IMR-90 (cell line): Measurements from ENCODE around the gene GAL3ST1. TPM values are rescaled to one million over a fixed set of nuclear protein-coding genes. Genes with fewer than 3 reads are reported as not detected.
"Not testable (repeated sequence)": the region's sequence is repeated elsewhere in the genome, so short reads cannot be mapped to it uniquely, and the experiment has no call there.

Source experiments
- ATAC-seq: fragments of 200-7000 bp; cut with Tn5 transposase; 2 replicates; pipeline ENCODE4 v1.9.1; 2020; ENCODE audit warnings: low read depth, mild to moderate bottlenecking, moderate library complexity
- BruUV-seq: library from RNA; stranded (reverse); fragments of 400-500 nt; replicated peaks from 2 replicates; lab custom pipeline; 2021; lab: Mats Ljungman, UMichigan
- CTCF ChIA-PET: fragments of 300-600 bp; formaldehyde crosslinking; extraction: SDS; loops from one replicate; lab custom pipeline; 2021; ENCODE audit warnings: antibody characterized with exemption; lab: Yijun Ruan, JAX
- POLR2A ChIA-PET: fragments of 300-600 bp; sonication (Branson Sonifier 250); formaldehyde crosslinking; loops from one replicate; lab custom pipeline; 2022; ENCODE audit warnings: antibody characterized with exemption; ENCODE audit not compliant: unreplicated experiment; lab: Charles Lee
- DNase-seq: peaks from one replicate; pipeline ENCODE4 v3.0.0; 2013
- H2AFZ ChIP-seq: replicated peaks from 2 replicates; pipeline ENCODE3; 2013; ENCODE audit warnings: low read length, mild to moderate bottlenecking; ENCODE audit not compliant: poor library complexity
- H2AK5ac ChIP-seq: 2 replicates; pipeline ENCODE4 v1.6.1; 2013; ENCODE audit warnings: low read depth, low read length, inconsistent platforms
- H2AK9ac ChIP-seq: replicated peaks from 2 replicates; pipeline ENCODE3; 2013; ENCODE audit warnings: mild to moderate bottlenecking, low read depth, low read length, moderate library complexity; ENCODE audit not compliant: poor library complexity
- H2BK120ac ChIP-seq: 2 replicates; pipeline ENCODE4 v1.6.1; 2013; ENCODE audit warnings: low read depth, low read length, inconsistent platforms
- H2BK15ac ChIP-seq: 3 replicates; pipeline ENCODE4 v1.6.1; 2013; ENCODE audit warnings: low read depth, low read length, inconsistent platforms
- H2BK20ac ChIP-seq: 2 replicates; pipeline ENCODE4 v1.6.1; 2013; ENCODE audit warnings: low read depth, mild to moderate bottlenecking, inconsistent platforms, low read length, moderate library complexity
- H2BK5ac ChIP-seq: 2 replicates; pipeline ENCODE4 v1.6.1; 2013; ENCODE audit warnings: mild to moderate bottlenecking, low read depth, low read length, inconsistent platforms; ENCODE audit not compliant: poor library complexity, severe bottlenecking
- H3K14ac ChIP-seq: replicated peaks from 2 replicates; pipeline ENCODE4 v1.6.1; 2013; ENCODE audit warnings: low read depth, low read length, inconsistent platforms
- H3K18ac ChIP-seq: 2 replicates; pipeline ENCODE4 v1.6.1; 2013; ENCODE audit warnings: low read depth, low read length, control low read depth
- H3K23ac ChIP-seq: 2 replicates; pipeline ENCODE4 v1.6.1; 2013; ENCODE audit warnings: low read depth, low read length, inconsistent platforms
- H3K27ac ChIP-seq: 2 replicates; pipeline ENCODE4 v1.5.1; 2013; ENCODE audit warnings: mild to moderate bottlenecking, control low read depth, low read length; ENCODE audit not compliant: insufficient read depth
- H3K27me3 ChIP-seq: 2 replicates; pipeline ENCODE4 v1.6.1; 2013; ENCODE audit warnings: low read length; ENCODE audit not compliant: control insufficient read depth, insufficient read depth
- H3K36me3 ChIP-seq: 2 replicates; pipeline ENCODE4 v1.6.1; 2013; ENCODE audit warnings: low read length, mixed read lengths; ENCODE audit not compliant: control insufficient read depth, insufficient read depth
- H3K4ac ChIP-seq: 2 replicates; pipeline ENCODE4 v1.6.1; 2013; ENCODE audit warnings: low read depth, low read length, inconsistent platforms
- H3K4me1 ChIP-seq: 2 replicates; pipeline ENCODE4 v1.6.1; 2013; ENCODE audit warnings: low read length, mixed read lengths; ENCODE audit not compliant: control insufficient read depth, insufficient read depth
- H3K4me2 ChIP-seq: 2 replicates; pipeline ENCODE4 v1.6.1; 2013; ENCODE audit warnings: low read depth, mild to moderate bottlenecking, control low read depth, low read length, moderate library complexity
- H3K4me3 ChIP-seq: 2 replicates; pipeline ENCODE4 v1.5.1; 2013; ENCODE audit warnings: low read depth, mild to moderate bottlenecking, control low read depth, low read length, moderate library complexity; ENCODE audit not compliant: insufficient read depth
- H3K56ac ChIP-seq: 2 replicates; pipeline ENCODE4 v1.6.1; 2013; ENCODE audit warnings: low read length, inconsistent platforms; ENCODE audit not compliant: insufficient read depth; ENCODE audit errors: extremely low read depth
- H3K79me1 ChIP-seq, 2 experiments: 2 replicates each; pipeline ENCODE4 v1.6.1; 2013; ENCODE audit warnings: low read length in 2 of 2, inconsistent platforms in 1 of 2, low read depth in 1 of 2
- H3K9ac ChIP-seq: 2 replicates; pipeline ENCODE4 v1.6.1; 2013; ENCODE audit warnings: low read depth, low read length, control low read depth
- H3K9me1 ChIP-seq: 2 replicates; pipeline ENCODE4 v1.6.1; 2013; ENCODE audit warnings: low read length, inconsistent platforms; ENCODE audit not compliant: insufficient read depth
- H3K9me3 ChIP-seq: 2 replicates; pipeline ENCODE4 v1.6.1; 2013; ENCODE audit warnings: low read length; ENCODE audit not compliant: control insufficient read depth, insufficient read depth
- H4K20me1 ChIP-seq: 2 replicates; pipeline ENCODE4 v1.6.1; 2013; ENCODE audit warnings: low read length, inconsistent platforms; ENCODE audit not compliant: insufficient read depth
- H4K5ac ChIP-seq: 2 replicates; pipeline ENCODE4 v1.6.1; 2013; ENCODE audit warnings: mild to moderate bottlenecking, low read depth, low read length, control low read depth
- H4K8ac ChIP-seq, 2 experiments: 2 replicates each; pipeline ENCODE4 v1.6.1; 2013; ENCODE audit warnings: low read depth in 2 of 2, low read length in 2 of 2, control low read depth in 1 of 2, inconsistent platforms in 1 of 2
- H4K91ac ChIP-seq: 2 replicates; pipeline ENCODE4 v1.6.1; 2013; ENCODE audit warnings: low read depth, low read length, inconsistent platforms; ENCODE audit not compliant: insufficient read depth
- BHLHE40 ChIP-seq: fragments of 150-350 bp; IDR thresholded peaks from 2 replicates; pipeline ENCODE4 v1.6.1; 2016; ENCODE audit warnings: mild to moderate bottlenecking, low read depth, low read length
- CHD1 ChIP-seq: IDR thresholded peaks from 2 replicates; pipeline ENCODE4 v1.6.1; 2012; ENCODE audit warnings: low read depth, low read length, improper control_type of control experiment
- MAZ ChIP-seq: IDR thresholded peaks from 2 replicates; pipeline ENCODE4 v1.6.1; 2012; ENCODE audit warnings: low read depth, mild to moderate bottlenecking, low read length, improper control_type of control experiment, moderate library complexity, borderline replicate concordance
- POLR2A ChIP-seq: IDR thresholded peaks from 2 replicates; pipeline ENCODE4 v1.6.1; 2012; ENCODE audit warnings: mild to moderate bottlenecking, low read depth, low read length
- WGBS, 2 experiments: methylation state at CpG; one replicate each; pipeline versions ENCODE4 v1.1.5 to v1.1.7; 2013; ENCODE audit warnings: missing lambda C conversion rate in 2 of 2; ENCODE audit not compliant: insufficient read length in 1 of 2; ENCODE audit errors: extremely low coverage in 2 of 2; 5-methylcytosine and 5-hydroxymethylcytosine counted together
- dilution Hi-C: fragments of 300-500 bp; cut with HindIII; formaldehyde crosslinking; loops from one replicate; pipeline ENCODE4 v1.14.3; 2018; ENCODE audit warnings: low sequenced_read_pairs; ENCODE audit not compliant: unreplicated experiment
- in situ Hi-C: fragments of 300-500 bp; cut with MboI; formaldehyde crosslinking; loops from 3 replicates; pipeline ENCODE4 v1.14.3; 2019; ENCODE audit warnings: low sequenced_read_pairs, inconsistent platforms, mixed read lengths
- intact Hi-C: fragments of 100-400 bp; cut with micrococcal nuclease; formaldehyde crosslinking; loops from 2 replicates; pipeline ENCODE4 v1.10.0; 2022
- polyA plus RNA-seq, 3 experiments: library from polyadenylated mRNA; depleted of rRNA; stranded (reverse); fragments of >200 nt; gene quantifications; 2 replicates each; pipeline ENCODE4 v1.2.3, GENCODE V29; 2012; ENCODE audit warnings: low replicate concordance in 1 of 3
- total RNA-seq: library from RNA; depleted of rRNA; stranded (reverse); fragments of >200 nt; gene quantifications from 2 replicates; pipeline ENCODE4 v1.2.3, GENCODE V29; 2012
- TF ChIP-seq, protein P1 (sequence below): fragments of 150-350 bp; IDR thresholded peaks from 2 replicates; pipeline ENCODE4 v1.6.1; 2016; ENCODE audit warnings: low read depth, mild to moderate bottlenecking, low read length, moderate library complexity, borderline replicate concordance

The GAL3ST1 gene
- total and polyA plus RNA-seq, 2 of the 4 experiments (the other 2 are of a cell fraction) = not detected

DNA sequence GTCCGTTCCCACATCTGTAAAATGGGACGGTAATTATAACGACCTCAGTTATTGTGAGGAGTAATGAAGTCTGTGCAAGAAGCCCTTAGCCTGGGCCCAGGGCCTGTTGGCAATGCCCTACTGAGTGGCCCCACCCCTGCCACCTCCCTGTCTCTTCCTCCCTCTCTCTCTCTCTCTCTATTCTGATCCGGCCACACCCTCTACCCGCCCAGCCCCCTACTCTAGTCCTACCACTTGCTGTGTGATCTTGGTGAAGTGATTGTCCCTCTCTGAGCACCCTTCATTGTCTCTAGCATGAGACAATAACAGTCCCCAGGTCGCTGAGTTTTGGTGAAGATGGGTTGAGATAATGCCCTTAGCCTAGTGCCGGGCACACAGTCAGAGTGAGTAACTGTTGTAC lies 20.5 kb downstream of the GAL3ST1 start (continued):
- TF ChIP-seq BHLHE40 = no peak
- TF ChIP-seq MAZ = no peak
- TF ChIP-seq, protein P1, sequence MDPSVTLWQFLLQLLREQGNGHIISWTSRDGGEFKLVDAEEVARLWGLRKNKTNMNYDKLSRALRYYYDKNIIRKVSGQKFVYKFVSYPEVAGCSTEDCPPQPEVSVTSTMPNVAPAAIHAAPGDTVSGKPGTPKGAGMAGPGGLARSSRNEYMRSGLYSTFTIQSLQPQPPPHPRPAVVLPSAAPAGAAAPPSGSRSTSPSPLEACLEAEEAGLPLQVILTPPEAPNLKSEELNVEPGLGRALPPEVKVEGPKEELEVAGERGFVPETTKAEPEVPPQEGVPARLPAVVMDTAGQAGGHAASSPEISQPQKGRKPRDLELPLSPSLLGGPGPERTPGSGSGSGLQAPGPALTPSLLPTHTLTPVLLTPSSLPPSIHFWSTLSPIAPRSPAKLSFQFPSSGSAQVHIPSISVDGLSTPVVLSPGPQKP = no peak

DNA sequence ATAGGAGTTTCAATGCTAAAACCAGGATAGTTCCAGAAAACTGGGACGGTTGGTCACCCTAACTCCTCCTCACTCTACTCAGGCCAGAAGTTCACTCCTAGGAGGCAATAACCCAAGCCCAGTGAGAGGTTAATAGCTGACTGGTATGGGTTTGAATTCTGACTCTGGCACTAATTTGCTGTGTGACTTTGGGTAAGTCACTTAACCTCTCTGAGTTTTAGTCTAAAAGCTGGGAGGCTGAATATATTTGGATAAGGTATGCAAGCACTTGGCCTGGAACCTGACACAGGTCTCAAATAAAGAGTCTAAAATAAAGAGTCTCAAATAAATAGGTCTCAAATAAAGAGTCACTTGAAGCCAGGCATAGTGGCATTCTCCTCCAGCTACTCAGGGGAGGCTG lies 21.7 kb downstream of the GAL3ST1 start:
- BruUV-seq = no TSS peak
- H3K4ac ChIP-seq = no peak overlapping the region

DNA sequence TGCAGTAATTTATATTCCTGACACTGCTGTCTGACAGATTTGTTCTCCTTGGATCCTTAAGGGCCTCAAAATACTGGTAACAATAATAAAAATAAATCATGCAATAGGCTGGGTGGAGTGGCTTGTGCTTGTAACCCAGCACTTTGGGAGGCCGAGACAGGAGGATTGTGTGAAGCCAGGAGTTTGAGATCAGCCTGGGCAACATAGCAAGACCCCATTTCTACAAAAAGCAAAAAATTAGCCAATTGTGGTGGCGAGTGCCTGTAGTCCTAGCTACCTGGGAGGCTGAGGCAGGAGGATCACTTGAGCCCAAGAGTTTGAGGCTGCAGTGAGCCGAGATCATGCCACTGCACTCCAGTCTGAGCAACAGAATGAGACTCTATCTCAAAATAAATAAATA lies 22.7 kb downstream of the GAL3ST1 start:
- H3K9me3 ChIP-seq, H4K5ac ChIP-seq, H2AK5ac ChIP-seq, H3K14ac ChIP-seq, H2AK9ac ChIP-seq, H3K9me1 ChIP-seq, H3K36me3 ChIP-seq, H3K79me1 ChIP-seq, intact Hi-C loops, H3K4me2 ChIP-seq, H3K4ac ChIP-seq, H2BK120ac ChIP-seq, H2BK20ac ChIP-seq, H3K18ac ChIP-seq, H3K4me3 ChIP-seq, H2BK15ac ChIP-seq, H4K8ac ChIP-seq, H3K56ac ChIP-seq, H3K9ac ChIP-seq, H2AFZ ChIP-seq, H2BK5ac ChIP-seq, BruUV-seq, DNase-seq, H3K23ac ChIP-seq, H4K20me1 ChIP-seq, H3K4me1 ChIP-seq, CTCF ChIA-PET, H3K27ac ChIP-seq, dilution Hi-C loops, POLR2A ChIA-PET, ATAC-seq, in situ Hi-C loops, H4K91ac ChIP-seq: not testable (repeated sequence)
- 83% methylated on average over 1 of the region's 3 CpGs; no CpG with 5 or more reads in 1 of the 2 experiments for WGBS, 2 experiments
- peaks cover 38% of the 10 kb centered on the region for H3K27me3 ChIP-seq

More for the DNA sequence above, 21.7 kb downstream of the GAL3ST1 start:
- ATAC-seq (no peak), DNase-seq (no peak)
- no peak overlapping the region for H3K18ac ChIP-seq
- no peaks in the 10 kb centered on the region for H3K4me1 ChIP-seq
- no peaks in the 10 kb centered on the region for H3K36me3 ChIP-seq
- no peak overlapping the region for H4K5ac ChIP-seq
- no peak overlapping the region for H2BK120ac ChIP-seq
- intact Hi-C loops = no loop called here
- no peak overlapping the region for H3K23ac ChIP-seq
- dilution Hi-C loops = no loop called here
- no peak for TF ChIP-seq CHD1
- no peak for TF ChIP-seq POLR2A
- no peak for TF ChIP-seq MAZ
- no peak overlapping the region for H3K4me3 ChIP-seq
- no peak overlapping the region for H3K14ac ChIP-seq
- no peak overlapping the region for H2BK15ac ChIP-seq
- WGBS, 2 experiments = no CpG with 5 or more reads among the region's 1 CpG
- no peak overlapping the region for H2AK9ac ChIP-seq
- H3K27ac ChIP-seq = no peak overlapping the region
- no peak overlapping the region for H3K4me2 ChIP-seq
- H4K8ac ChIP-seq = no peak overlapping the region
- no peak overlapping the region for H3K9ac ChIP-seq
- H2BK5ac ChIP-seq = no peak overlapping the region
- no peak overlapping the region for H2AFZ ChIP-seq
- H2BK20ac ChIP-seq = no peak overlapping the region
- no peaks in the 10 kb centered on the region for H3K9me1 ChIP-seq
- in situ Hi-C loops = no loop called here
- ChIA-PET CTCF (no interaction called here), POLR2A (no interaction called here)
- no peaks in the 10 kb centered on the region for H4K20me1 ChIP-seq
- H3K27me3 ChIP-seq = peaks cover 30% of the 10 kb centered on the region
- H2AK5ac ChIP-seq = no peak overlapping the region
- no peak overlapping the region for H3K56ac ChIP-seq
- H4K91ac ChIP-seq = no peak overlapping the region
- no peaks in the 10 kb centered on the region for H3K9me3 ChIP-seq
- no peaks in the 10 kb centered on the region for H3K79me1 ChIP-seq
